Measurements from ENCODE around the gene CCL18. TPM values are rescaled to one million over a fixed set of nuclear protein-coding genes. Genes with fewer than 3 reads are reported as not detected.
"Not testable (repeated sequence)": the region's sequence is repeated elsewhere in the genome, so short reads cannot be mapped to it uniquely, and the experiment has no call there.

The CCL18 gene
- total RNA-seq, 4 donors from 2014 or later = 1.5 TPM; not detected in 3

DNA sequence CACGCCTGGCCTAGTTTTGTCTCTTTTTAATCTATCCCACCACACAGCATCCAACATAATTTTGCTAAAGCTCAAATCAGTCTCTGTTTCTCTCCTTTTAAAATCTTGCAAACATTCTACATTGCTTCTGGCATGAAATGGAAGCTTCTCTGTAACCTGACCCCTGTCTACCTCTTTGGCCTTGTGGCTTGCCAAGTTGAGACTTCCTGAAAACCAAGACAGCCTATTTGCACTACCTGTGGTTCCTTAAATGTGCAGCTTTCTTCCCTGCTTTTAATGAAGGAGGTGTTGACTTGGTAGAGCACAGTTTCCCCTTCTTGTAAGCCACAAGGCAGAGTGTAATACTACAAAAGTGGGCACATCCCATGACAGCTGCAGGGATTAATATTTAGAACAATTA, 31.9 kb downstream of the CCL18 start:
- WGBS = 80% methylated on average over 1 of the region's 1 CpG
- no peak for DNase-seq (ENCODE audit: low spot score in 2 of 2)
- no peaks in the 10 kb centered on the region for H3K4me1 ChIP-seq
- no peaks in the 10 kb centered on the region for H3K27me3 ChIP-seq
- H3K36me3 ChIP-seq = no peaks in the 10 kb centered on the region
- H3K4me3 ChIP-seq = no peak overlapping the region
- no peak for TF ChIP-seq POLR2A (IDR thresholded peaks at IDR 0.05)
- TF ChIP-seq POLR2AphosphoS5 (IDR thresholded peaks at IDR 0.05) = no peak
- TF ChIP-seq EP300 (IDR thresholded peaks at IDR 0.05) = no peak
- TF ChIP-seq, protein P1, sequence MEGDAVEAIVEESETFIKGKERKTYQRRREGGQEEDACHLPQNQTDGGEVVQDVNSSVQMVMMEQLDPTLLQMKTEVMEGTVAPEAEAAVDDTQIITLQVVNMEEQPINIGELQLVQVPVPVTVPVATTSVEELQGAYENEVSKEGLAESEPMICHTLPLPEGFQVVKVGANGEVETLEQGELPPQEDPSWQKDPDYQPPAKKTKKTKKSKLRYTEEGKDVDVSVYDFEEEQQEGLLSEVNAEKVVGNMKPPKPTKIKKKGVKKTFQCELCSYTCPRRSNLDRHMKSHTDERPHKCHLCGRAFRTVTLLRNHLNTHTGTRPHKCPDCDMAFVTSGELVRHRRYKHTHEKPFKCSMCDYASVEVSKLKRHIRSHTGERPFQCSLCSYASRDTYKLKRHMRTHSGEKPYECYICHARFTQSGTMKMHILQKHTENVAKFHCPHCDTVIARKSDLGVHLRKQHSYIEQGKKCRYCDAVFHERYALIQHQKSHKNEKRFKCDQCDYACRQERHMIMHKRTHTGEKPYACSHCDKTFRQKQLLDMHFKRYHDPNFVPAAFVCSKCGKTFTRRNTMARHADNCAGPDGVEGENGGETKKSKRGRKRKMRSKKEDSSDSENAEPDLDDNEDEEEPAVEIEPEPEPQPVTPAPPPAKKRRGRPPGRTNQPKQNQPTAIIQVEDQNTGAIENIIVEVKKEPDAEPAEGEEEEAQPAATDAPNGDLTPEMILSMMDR (IDR thresholded peaks at IDR 0.05) = no peak
- no peak overlapping the region for H3K27ac ChIP-seq
- H3K9me3 ChIP-seq = no peaks in the 10 kb centered on the region

DNA sequence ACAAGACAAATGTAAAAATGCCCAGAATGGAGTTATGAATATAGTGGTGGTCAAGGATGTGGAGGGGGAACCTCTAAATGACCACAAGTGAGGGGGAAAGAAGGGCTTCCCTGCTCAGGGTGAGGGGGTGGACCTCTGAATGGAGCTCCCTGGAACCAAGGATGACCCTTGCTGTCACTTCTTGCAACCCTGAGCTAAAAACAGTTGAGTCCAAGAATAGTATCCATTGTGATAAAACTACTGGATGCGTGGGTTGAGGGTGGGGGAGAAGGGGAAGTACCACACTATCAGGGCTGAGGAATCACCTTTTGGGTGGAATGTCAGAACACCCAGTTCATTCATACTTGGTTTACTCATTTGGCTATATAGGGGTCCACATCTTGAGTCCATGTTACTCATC, 34.9 kb downstream of the CCL18 start:
- H3K9me3 ChIP-seq; H3K27me3 ChIP-seq; DNase-seq (ENCODE audit: low spot score in 2 of 2); H3K4me3 ChIP-seq; H3K27ac ChIP-seq; H3K4me1 ChIP-seq; H3K36me3 ChIP-seq: not testable (repeated sequence)
- 88% methylated on average over 1 of the region's 1 CpG for WGBS

- H3K27ac ChIP-seq; DNase-seq (ENCODE audit: low spot score in 2 of 2); H3K4me3 ChIP-seq; H3K27me3 ChIP-seq; H3K36me3 ChIP-seq; H3K9me3 ChIP-seq; H3K4me1 ChIP-seq: not testable (repeated sequence)
- WGBS = 54% methylated on average over 6 of the region's 6 CpGs
These were observed 39.4 kb downstream of the CCL18 start, which contains the start of gene CCL4 for GRCh38 chr17:36103401-36103975. Gene CCL4, plus strand, starts transcription at chr17:36103827. Its CDS starts 79 bp downstream, at chr17:36103906.

DNA sequence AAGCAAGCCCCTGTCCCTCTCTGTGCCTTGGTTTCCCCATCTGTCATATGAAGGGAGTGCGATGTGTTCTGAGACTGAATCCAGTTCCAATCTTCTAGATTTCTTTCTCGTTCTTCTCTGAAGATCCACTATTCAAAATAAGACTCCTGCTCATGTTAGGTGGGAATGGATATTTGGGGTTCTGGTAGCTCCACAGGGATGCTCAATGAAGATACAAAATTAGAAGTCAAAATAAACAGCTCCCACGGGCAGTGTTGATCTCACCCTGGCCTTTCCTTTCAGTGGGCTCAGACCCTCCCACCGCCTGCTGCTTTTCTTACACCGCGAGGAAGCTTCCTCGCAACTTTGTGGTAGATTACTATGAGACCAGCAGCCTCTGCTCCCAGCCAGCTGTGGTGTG, 40.2 kb downstream of the CCL18 start:
- not testable (repeated sequence) for H3K4me3 ChIP-seq; H3K27me3 ChIP-seq; DNase-seq (ENCODE audit: low spot score in 2 of 2); H3K4me1 ChIP-seq; H3K27ac ChIP-seq; H3K36me3 ChIP-seq; H3K9me3 ChIP-seq
- 67% methylated on average over 6 of the region's 7 CpGs for WGBS

DNA sequence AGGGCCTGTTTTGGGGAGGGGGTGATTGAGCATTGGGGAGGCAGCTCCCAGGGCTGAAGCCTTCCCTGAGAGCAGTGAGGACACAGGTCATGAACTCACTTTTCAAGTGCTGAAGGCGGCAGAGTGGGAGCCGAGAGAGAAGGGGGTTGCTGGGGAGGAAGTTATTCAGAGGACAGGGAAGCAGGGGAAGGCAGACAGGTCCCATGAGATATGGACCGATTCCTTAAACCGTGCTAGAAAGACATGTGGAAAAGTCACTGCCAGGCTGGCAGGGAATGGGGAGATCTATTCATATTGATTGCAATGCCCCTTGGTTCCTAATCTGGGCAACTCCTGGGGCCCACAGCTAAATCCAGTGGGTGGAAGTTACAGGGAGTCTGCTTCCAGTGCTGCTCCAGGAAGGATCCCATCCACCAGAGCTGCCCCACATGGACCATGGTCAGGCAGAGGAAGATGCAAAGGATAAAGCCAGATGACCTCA, 40.7 kb downstream of the CCL18 start:
- H3K4me3 ChIP-seq = no peak overlapping the region
- H3K27me3 ChIP-seq = peaks cover 5% of the 10 kb centered on the region
- TF ChIP-seq POLR2AphosphoS5 (IDR thresholded peaks at IDR 0.05) = no peak
- no peak for TF ChIP-seq POLR2A (IDR thresholded peaks at IDR 0.05)
- no peak for TF ChIP-seq EP300 (IDR thresholded peaks at IDR 0.05)
- TF ChIP-seq, protein P1 (IDR thresholded peaks at IDR 0.05) = no peak
- no peak overlapping the region for H3K27ac ChIP-seq
- H3K36me3 ChIP-seq = no peaks in the 10 kb centered on the region
- no peaks in the 10 kb centered on the region for H3K4me1 ChIP-seq
- DNase-seq (ENCODE audit: low spot score in 2 of 2) = no peak
- H3K9me3 ChIP-seq = no peaks in the 10 kb centered on the region
- 49% methylated on average over 4 of the region's 4 CpGs for WGBS

GRCh38 chr17:36105781-36106492, 41.9 kb downstream of the CCL18 start:
- no peaks in the 10 kb centered on the region for H3K36me3 ChIP-seq
- no peaks in the 10 kb centered on the region for H3K4me1 ChIP-seq
- no peak for DNase-seq (ENCODE audit: low spot score in 2 of 2)
- no peak overlapping the region for H3K27ac ChIP-seq
- H3K4me3 ChIP-seq = no peak overlapping the region
- peaks cover 6% of the 10 kb centered on the region for H3K27me3 ChIP-seq
- WGBS = 81% methylated on average over 5 of the region's 5 CpGs
- H3K9me3 ChIP-seq = no peaks in the 10 kb centered on the region
- TF ChIP-seq, protein P1 (IDR thresholded peaks at IDR 0.05) = no peak
- no peak for TF ChIP-seq POLR2A (IDR thresholded peaks at IDR 0.05)
- TF ChIP-seq EP300 (IDR thresholded peaks at IDR 0.05) = no peak
- TF ChIP-seq POLR2AphosphoS5 (IDR thresholded peaks at IDR 0.05) = no peak

- Histone ChIP-seq H3K27ac (no peak overlapping the region), H3K9me3 (no peaks in the 10 kb centered on the region), H3K4me3 (no peak overlapping the region), H3K36me3 (no peaks in the 10 kb centered on the region), H3K4me1 (no peaks in the 10 kb centered on the region), H3K27me3 (peaks cover 6% of the 10 kb centered on the region)
- TF ChIP-seq, protein P1 (IDR thresholded peaks at IDR 0.05) = no peak
- TF ChIP-seq POLR2AphosphoS5 (IDR thresholded peaks at IDR 0.05) (no peak), POLR2A (IDR thresholded peaks at IDR 0.05) (no peak), EP300 (IDR thresholded peaks at IDR 0.05) (no peak)
- no peak for DNase-seq (ENCODE audit: low spot score in 2 of 2)
- WGBS = 88% methylated on average over 6 of the region's 6 CpGs
These were observed 42.4 kb downstream of the CCL18 start for GRCh38 chr17:36106493-36106835.
